ENCODE results near the gene ANKRD60.

The ANKRD60 gene

DNA sequence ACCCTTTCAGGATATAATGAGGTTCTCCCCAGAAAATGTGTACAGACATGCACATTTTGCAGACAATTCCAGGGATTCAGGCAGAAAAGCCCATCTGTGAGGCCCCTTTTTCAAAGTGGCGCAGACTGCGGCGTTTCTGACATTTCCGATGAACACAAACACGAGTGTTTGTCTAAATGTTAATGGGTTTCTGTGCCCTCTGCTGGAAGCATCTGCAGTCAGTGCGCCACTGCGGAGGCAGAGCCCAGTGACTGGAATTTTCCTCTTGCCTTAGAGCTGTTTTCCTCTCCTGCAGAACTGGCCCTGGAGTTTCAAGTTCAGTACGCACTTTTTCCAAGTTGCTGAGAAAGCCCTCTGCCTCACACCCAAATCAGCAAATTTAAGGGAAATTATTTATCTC is 15.3 kb downstream of the ANKRD60 start:
- TF ChIP-seq, protein P1, sequence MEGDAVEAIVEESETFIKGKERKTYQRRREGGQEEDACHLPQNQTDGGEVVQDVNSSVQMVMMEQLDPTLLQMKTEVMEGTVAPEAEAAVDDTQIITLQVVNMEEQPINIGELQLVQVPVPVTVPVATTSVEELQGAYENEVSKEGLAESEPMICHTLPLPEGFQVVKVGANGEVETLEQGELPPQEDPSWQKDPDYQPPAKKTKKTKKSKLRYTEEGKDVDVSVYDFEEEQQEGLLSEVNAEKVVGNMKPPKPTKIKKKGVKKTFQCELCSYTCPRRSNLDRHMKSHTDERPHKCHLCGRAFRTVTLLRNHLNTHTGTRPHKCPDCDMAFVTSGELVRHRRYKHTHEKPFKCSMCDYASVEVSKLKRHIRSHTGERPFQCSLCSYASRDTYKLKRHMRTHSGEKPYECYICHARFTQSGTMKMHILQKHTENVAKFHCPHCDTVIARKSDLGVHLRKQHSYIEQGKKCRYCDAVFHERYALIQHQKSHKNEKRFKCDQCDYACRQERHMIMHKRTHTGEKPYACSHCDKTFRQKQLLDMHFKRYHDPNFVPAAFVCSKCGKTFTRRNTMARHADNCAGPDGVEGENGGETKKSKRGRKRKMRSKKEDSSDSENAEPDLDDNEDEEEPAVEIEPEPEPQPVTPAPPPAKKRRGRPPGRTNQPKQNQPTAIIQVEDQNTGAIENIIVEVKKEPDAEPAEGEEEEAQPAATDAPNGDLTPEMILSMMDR (IDR thresholded peaks at IDR 0.05; ENCODE audit: low read depth, low read length) = no peak
- no peak for DNase-seq (ENCODE audit: extremely low read depth, low read depth)

DNA sequence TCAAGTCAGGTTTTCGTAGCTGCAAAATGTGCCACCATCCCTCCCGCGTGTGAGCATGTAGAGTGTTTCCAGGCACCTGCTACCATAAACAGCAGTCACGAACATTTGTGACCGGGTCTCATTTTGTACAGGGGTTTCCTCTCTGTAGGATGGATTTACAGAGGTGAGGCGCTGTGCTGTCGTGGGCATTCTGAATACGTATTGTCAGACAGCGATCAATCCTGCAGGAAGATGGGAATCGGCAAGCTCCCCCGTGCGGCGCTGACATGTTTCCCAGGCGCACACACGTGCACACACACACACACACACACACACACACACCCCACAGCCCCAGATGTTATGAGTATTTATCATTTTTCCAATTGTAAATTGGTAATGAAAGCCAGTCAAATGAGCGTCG is 15.8 kb downstream of the ANKRD60 start:
- no peak for DNase-seq (ENCODE audit: extremely low read depth, low read depth)
- TF ChIP-seq, protein P1 (IDR thresholded peaks at IDR 0.05; ENCODE audit: low read depth, low read length) = no peak

DNA sequence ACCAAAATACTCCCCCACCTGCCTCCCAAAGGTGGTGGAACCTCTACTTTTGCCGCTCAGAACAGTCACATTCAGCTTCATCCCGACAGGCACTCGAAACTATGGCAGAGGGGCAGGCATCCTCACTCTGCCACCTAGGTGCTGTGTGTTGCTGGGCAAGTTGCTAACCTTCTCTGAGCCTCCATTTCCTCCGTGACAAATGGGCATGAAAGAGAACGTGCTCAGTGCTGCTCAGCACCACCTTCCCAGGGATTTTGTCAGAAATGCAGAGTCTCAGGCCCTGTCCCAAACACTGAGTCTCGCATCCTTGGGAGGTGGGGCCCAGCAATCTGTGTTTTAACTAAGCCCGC is 18.1 kb downstream of the ANKRD60 start:
- no peak for DNase-seq (ENCODE audit: extremely low read depth, low read depth)
- TF ChIP-seq, protein P1 (IDR thresholded peaks at IDR 0.05; ENCODE audit: low read depth, low read length) = no peak

DNA sequence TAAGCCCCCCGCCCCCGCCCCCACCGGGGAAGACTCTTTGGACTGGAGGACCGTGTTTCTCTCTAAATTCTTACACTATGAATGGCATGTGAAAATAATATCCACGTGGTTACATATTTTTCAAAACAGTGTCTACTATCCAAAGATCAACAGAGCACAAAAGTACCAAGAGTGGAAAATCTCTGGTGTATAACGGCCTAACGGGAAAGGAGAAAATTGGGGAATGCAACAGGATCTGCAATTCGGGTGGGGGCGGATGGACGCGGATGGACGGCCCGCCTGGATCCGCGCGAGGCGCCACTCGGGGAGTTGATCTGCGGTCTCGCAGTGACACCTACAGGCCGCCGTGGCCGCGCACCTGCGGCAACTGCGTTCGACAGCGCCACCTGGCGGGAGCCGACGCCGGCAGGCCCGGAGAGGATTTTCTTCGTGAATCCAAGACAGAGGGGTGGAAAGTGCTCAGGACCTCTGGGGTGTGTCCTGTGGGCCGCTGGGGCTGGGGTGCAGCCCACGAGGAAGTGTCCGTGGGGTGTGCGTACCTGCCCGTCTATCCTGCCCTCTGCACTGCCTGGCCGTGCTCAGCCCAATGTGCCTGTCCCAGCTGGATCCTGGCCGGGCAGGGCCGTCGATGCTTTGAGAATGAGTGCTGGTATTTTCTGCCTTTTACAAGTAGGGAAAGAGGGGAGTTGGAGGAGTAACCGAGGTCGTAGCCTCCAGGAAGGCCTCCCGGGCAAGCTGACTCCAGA is 18.6 kb downstream of the ANKRD60 start:
- TF ChIP-seq, protein P1 (IDR thresholded peaks at IDR 0.05; ENCODE audit: low read depth, low read length) = no peak; the same call in none of the 2 replicates

DNA sequence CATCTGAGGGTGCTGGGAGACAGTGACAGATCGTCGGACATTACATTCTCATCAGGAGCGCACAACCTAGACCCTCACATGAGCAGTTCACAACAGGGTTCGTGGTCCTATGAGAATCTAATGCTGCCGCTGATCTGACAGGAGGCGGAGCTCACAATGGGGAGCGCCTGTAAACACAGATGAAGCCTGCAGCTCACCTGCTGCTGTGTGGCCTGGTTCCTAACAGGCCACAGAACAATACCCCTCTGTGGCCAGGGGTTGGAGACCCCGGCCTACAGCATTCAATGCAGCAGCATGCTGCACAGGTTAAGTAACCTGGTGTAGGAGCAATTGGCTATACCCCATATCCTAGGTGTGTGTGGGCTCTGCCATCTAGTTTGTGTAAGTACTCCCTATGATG is 19.5 kb downstream of the ANKRD60 start:
- TF ChIP-seq, protein P1 (IDR thresholded peaks at IDR 0.05; ENCODE audit: low read depth, low read length) = no peak
- DNase-seq (ENCODE audit: extremely low read depth, low read depth) = no peak

More for the DNA sequence above, 18.6 kb downstream of the ANKRD60 start:
- DNase-seq (ENCODE audit: extremely low read depth, low read depth) = peak; percentile 31

DNA sequence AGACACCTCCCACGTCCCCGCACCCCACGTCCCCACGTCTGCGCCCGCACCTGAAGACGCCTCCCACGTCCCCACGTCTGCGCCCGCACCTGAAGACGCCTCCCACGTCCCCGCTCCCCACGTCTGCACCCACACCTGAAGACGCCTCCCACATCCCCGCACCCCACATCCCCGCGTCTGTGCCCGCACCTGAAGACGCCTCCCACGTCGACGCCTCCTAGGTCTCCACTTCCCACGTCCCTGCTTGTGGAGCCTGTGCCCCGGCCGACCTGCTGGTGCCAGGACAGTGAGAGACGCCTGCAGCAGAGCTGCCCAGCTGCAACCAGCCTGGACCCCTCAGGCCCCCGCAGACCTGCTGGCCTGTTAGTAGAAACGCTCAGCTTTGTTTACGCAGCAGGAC is 22.6 kb downstream of the ANKRD60 start:
- TF ChIP-seq, protein P1 (IDR thresholded peaks at IDR 0.05; ENCODE audit: low read depth, low read length) = no peak
- no peak for DNase-seq (ENCODE audit: extremely low read depth, low read depth)

DNA sequence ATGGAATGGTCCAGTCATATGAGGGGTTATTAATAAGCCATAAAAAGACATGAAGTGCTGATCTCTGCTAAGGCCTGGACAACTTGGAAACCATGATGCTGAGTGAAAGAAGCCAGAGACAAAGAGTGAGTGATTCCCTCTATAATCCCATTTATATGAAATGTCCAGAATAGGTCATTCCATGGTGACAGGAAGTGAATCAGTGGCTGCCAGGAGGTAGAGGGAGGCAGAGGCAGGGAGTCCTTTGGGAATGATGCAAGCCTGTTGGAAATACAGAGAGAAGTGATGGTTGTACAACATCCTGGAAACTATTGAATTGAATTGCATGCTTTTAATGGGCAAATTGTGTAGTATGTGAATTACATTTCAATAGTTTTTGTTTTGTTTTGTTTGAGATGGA is 26.4 kb downstream of the ANKRD60 start:
- DNase-seq (ENCODE audit: extremely low read depth, low read depth) = no peak
- TF ChIP-seq, protein P1 (IDR thresholded peaks at IDR 0.05; ENCODE audit: low read depth, low read length) = no peak
